Skeletal muscle tissue (tissue), 4 donors: ENCODE results near the gene EOMES. TPM values are rescaled to one million over a fixed set of nuclear protein-coding genes. Genes with fewer than 3 reads are reported as not detected.
A peak's percentile ranks its signal among the peaks of the same experiment; 100 is the strongest.

ENCODE experiments used
- H3K27ac ChIP-seq: one replicate; pipeline ENCODE4 v1.7.0; 2013; ENCODE audit warnings: mild to moderate bottlenecking, low read depth, low read length, inconsistent platforms
- H3K27me3 ChIP-seq, 3 donors: one replicate each; pipeline ENCODE4 v1.7.0; 2013; ENCODE audit warnings: low read length in 3 of 3; ENCODE audit not compliant: control insufficient read depth in 3 of 3, insufficient read depth in 3 of 3
- H3K36me3 ChIP-seq, 3 donors: one replicate each; pipeline ENCODE4 v1.7.0; 2013; ENCODE audit warnings: low read length in 3 of 3; ENCODE audit not compliant: control insufficient read depth in 3 of 3, insufficient read depth in 3 of 3
- H3K4me1 ChIP-seq, 3 donors: one replicate each; pipeline ENCODE4 v1.7.0; 2013; ENCODE audit warnings: low read length in 3 of 3, mild to moderate bottlenecking in 3 of 3; ENCODE audit not compliant: control insufficient read depth in 3 of 3, insufficient read depth in 3 of 3
- H3K4me3 ChIP-seq, 3 donors: one replicate each; pipeline ENCODE4 v1.7.0; 2013; ENCODE audit warnings: low read length in 3 of 3
- H3K9ac ChIP-seq, 3 donors: one replicate each; pipeline ENCODE4 v1.7.0; 2013; ENCODE audit warnings: low read length in 3 of 3, mild to moderate bottlenecking in 3 of 3, moderate library complexity in 2 of 3, low read depth in 1 of 3
- H3K9me3 ChIP-seq, 3 donors: one replicate each; pipeline ENCODE4 v1.7.0; 2013; ENCODE audit warnings: low read length in 3 of 3; ENCODE audit not compliant: control insufficient read depth in 3 of 3
- total RNA-seq: library from RNA; depleted of rRNA; stranded (reverse); fragments of >200 nt; gene quantifications from one replicate; pipeline ENCODE4 v1.2.3, GENCODE V29; 2014
- donor health status: Osteomylitis.

EOMES gene
- total RNA-seq, 1 donor from 2014 or later: 0.52 TPM

GRCh38 chr3:27714146-27714526 lies 8.0 kb downstream of the EOMES start:
- Histone ChIP-seq H3K9ac (peak overlapping the region in 1 of 3 donors; percentile 55), H3K27ac (no peak overlapping the region), H3K4me3 (peak overlapping the region; percentile 76 to 82 (median 82)), H3K4me1 (peaks cover 26 to 30% (median 27%) of the 10 kb centered on the region in 3 donors), H3K9me3 (peaks cover 0 to 2% (median 0%) of the 10 kb centered on the region in 3 donors), H3K36me3 (no peaks in the 10 kb centered on the region), H3K27me3 (peaks cover 45 to 71% (median 50%) of the 10 kb centered on the region in 3 donors)

GRCh38 chr3:27713435-27714145 lies 8.5 kb downstream of the EOMES start:
- no peaks in the 10 kb centered on the region for H3K36me3 ChIP-seq
- H3K9ac ChIP-seq: peak overlapping the region in 2 of 3 donors; percentile 45 to 55
- H3K4me3 ChIP-seq: peak overlapping the region; percentile 76 to 82 (median 82)
- peaks cover 0 to 2% (median 0%) of the 10 kb centered on the region in 3 donors for H3K9me3 ChIP-seq
- H3K4me1 ChIP-seq: peaks cover 26 to 30% (median 27%) of the 10 kb centered on the region in 3 donors
- peaks cover 45 to 66% (median 50%) of the 10 kb centered on the region in 3 donors for H3K27me3 ChIP-seq
- no peak overlapping the region for H3K27ac ChIP-seq

- peaks cover 0 to 2% (median 0%) of the 10 kb centered on the region in 3 donors for H3K9me3 ChIP-seq
- peak overlapping the region; percentile 54 to 68 (median 55) for H3K9ac ChIP-seq
- peak overlapping the region; percentile 76 to 82 (median 82) for H3K4me3 ChIP-seq
- H3K36me3 ChIP-seq: no peaks in the 10 kb centered on the region
- H3K27me3 ChIP-seq: peaks cover 45 to 62% (median 50%) of the 10 kb centered on the region in 3 donors
- no peak overlapping the region for H3K27ac ChIP-seq
- H3K4me1 ChIP-seq: peaks cover 26 to 30% (median 27%) of the 10 kb centered on the region in 3 donors
These were observed 9.1 kb downstream of the EOMES start for GRCh38 chr3:27713078-27713423.

- Histone ChIP-seq H3K4me1 (peaks cover 26 to 30% (median 27%) of the 10 kb centered on the region in 3 donors), H3K4me3 (peak overlapping the region; percentile 76 to 82 (median 82)), H3K36me3 (no peaks in the 10 kb centered on the region), H3K27me3 (peaks cover 43 to 57% (median 45%) of the 10 kb centered on the region in 3 donors), H3K9ac (peak overlapping the region; percentile 54 to 68 (median 55)), H3K9me3 (peaks cover 0 to 2% (median 0%) of the 10 kb centered on the region in 3 donors), H3K27ac (no peak overlapping the region)
These were observed 9.7 kb downstream of the EOMES start for GRCh38 chr3:27712136-27713077.

- Histone ChIP-seq H3K4me3 (no peak overlapping the region), H3K27ac (no peak overlapping the region), H3K4me1 (peaks cover 10 to 11% (median 10%) of the 10 kb centered on the region in 3 donors), H3K9me3 (no peaks in the 10 kb centered on the region), H3K36me3 (no peaks in the 10 kb centered on the region), H3K9ac (no peak overlapping the region), H3K27me3 (peaks cover 10 to 24% (median 14%) of the 10 kb centered on the region in 3 donors)
These were observed 13.9 kb downstream of the EOMES start for GRCh38 chr3:27708250-27708649.

- H3K9ac ChIP-seq: no peak overlapping the region
- no peaks in the 10 kb centered on the region for H3K27me3 ChIP-seq
- no peaks in the 10 kb centered on the region for H3K4me1 ChIP-seq
- no peak overlapping the region for H3K4me3 ChIP-seq
- H3K36me3 ChIP-seq: no peaks in the 10 kb centered on the region
- no peaks in the 10 kb centered on the region for H3K9me3 ChIP-seq
- H3K27ac ChIP-seq: no peak overlapping the region
These were observed 23.1 kb downstream of the EOMES start for GRCh38 chr3:27699067-27699466.

- Histone ChIP-seq H3K4me1 (no peaks in the 10 kb centered on the region), H3K27me3 (no peaks in the 10 kb centered on the region), H3K27ac (no peak overlapping the region), H3K4me3 (no peak overlapping the region), H3K9ac (no peak overlapping the region), H3K9me3 (no peaks in the 10 kb centered on the region), H3K36me3 (no peaks in the 10 kb centered on the region)
These were observed 25.2 kb downstream of the EOMES start for GRCh38 chr3:27696906-27697305.

- H3K9ac ChIP-seq: no peak overlapping the region
- H3K27me3 ChIP-seq: no peaks in the 10 kb centered on the region
- no peaks in the 10 kb centered on the region for H3K9me3 ChIP-seq
- H3K4me1 ChIP-seq: no peaks in the 10 kb centered on the region
- no peaks in the 10 kb centered on the region for H3K36me3 ChIP-seq
- no peak overlapping the region for H3K4me3 ChIP-seq
- no peak overlapping the region for H3K27ac ChIP-seq
These were observed 26.5 kb downstream of the EOMES start for GRCh38 chr3:27695636-27696035.

GRCh38 chr3:27688053-27688452 lies 34.1 kb downstream of the EOMES start:
- Histone ChIP-seq H3K9me3 (peaks cover 0 to 3% (median 3%) of the 10 kb centered on the region in 3 donors), H3K27me3 (no peaks in the 10 kb centered on the region), H3K36me3 (no peaks in the 10 kb centered on the region), H3K4me1 (no peaks in the 10 kb centered on the region), H3K9ac (no peak overlapping the region), H3K4me3 (no peak overlapping the region), H3K27ac (no peak overlapping the region)
